GM21737 (cell line): ENCODE data around the gene ARID2.
A peak's percentile ranks its signal among the peaks of the same experiment; 100 is the strongest.

Experiments used
- ATAC-seq: cut with Tn5 transposase; IDR thresholded peaks from one replicate; pipeline ENCODE4 v1.9.1; 2021; ENCODE audit warnings: mild to moderate bottlenecking, moderate library complexity; ENCODE audit not compliant: unreplicated experiment

The ARID2 gene

DNA sequence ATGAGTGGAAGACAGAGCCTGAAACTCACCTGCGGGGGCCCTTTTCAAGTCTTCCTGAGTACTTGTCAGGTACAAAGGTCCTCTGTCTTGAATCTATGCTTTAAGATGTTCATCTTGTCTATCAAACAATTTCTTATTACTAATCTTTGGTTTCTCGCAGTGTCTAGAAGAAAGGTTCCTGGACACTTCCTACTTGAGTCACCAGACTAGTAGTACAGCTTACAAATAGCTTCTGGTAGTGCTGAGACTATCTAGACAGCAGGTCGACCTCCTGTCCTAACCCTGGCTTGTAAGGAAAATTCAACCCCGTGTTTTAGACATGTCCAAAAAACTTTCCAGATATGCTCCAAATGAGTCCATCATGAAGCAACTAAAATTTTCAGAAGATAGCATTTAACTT is 11.2 kb upstream of the ARID2 start:
- ATAC-seq, result no peak

GRCh38 chr12:45720069-45720468 is 9.4 kb upstream of the ARID2 start:
- no peak for ATAC-seq

DNA sequence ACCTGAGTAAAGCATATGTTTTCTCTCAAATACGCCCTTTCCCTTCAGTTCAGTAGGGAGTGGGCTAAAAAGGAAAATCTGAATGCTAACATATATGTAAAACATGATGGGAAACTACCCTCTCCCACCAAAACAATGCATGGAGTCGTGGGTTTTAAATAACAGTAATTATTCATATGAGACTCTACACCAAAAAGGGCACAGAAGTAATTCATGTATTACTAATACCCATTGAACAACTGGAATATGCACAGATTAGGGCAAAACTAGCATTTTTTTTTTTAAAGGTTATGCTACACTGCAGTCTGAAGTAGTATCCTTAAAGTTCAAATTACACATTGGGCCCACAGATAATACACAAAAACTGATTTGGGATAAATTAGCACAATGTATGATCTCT is 8.1 kb upstream of the ARID2 start:
- ATAC-seq, result no peak

DNA sequence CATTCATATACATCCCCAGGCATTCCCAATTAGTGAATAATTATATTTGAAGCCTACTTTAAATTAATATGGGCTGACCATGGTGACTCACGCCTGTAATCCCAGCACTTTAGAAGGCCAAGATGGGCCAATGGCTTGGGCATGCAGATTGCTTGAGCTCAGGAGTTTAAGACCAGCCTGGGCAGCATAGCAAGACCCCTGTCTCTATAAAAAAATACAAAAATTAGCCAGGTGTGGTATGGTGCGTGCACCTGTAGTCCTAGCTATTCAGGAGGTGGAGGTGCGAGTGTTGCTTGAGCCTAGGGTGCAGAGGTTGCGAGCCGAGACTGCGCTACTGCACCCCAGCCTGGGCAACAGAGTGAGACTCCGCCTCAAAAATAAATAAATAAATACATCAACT is 7.6 kb upstream of the ARID2 start:
- ATAC-seq, result no peak

- no peak for ATAC-seq
Observed at GRCh38 chr12:45725631-45726602, 3.6 kb upstream of the ARID2 start.

DNA sequence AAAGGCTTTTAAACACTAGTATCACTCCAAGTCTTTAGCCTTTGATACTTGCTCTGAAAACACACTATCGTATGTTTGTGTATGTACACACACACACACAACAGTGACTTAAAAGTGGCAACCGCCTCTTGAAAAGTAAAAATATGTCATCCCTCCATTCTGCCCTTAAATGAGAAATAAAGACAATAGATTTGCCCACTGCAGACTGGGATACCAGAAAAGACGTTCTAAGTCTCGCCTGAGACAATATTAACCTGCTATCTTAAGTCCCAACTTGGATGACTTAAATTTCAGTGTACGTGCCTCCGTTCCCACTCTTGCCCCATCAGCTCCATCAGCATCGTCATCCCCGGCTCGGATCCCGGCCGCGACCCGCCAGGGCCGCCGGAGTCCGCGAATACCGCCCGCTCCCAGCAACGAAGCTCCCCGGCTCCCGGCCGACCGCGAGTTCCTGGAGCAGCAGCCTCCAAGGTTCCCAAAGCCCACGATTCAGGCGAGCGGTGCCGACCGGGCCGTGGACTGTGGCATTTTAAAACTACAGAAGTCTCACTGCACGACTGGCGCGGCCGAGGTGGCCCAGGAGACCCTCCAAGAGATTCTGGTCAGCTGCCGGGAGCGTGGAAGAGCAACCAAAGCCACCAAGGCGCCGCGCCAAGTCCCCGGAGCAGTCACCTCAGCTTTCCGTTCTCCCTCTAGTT is 2.8 kb upstream of the ARID2 start:
- no peak for ATAC-seq

GRCh38 chr12:45727301-45727979 is 2.1 kb upstream of the ARID2 start:
- ATAC-seq, result peak; percentile 48

- ATAC-seq, result peak; percentile 0
Observed at GRCh38 chr12:45727980-45728629, 1.4 kb upstream of the ARID2 start.

DNA sequence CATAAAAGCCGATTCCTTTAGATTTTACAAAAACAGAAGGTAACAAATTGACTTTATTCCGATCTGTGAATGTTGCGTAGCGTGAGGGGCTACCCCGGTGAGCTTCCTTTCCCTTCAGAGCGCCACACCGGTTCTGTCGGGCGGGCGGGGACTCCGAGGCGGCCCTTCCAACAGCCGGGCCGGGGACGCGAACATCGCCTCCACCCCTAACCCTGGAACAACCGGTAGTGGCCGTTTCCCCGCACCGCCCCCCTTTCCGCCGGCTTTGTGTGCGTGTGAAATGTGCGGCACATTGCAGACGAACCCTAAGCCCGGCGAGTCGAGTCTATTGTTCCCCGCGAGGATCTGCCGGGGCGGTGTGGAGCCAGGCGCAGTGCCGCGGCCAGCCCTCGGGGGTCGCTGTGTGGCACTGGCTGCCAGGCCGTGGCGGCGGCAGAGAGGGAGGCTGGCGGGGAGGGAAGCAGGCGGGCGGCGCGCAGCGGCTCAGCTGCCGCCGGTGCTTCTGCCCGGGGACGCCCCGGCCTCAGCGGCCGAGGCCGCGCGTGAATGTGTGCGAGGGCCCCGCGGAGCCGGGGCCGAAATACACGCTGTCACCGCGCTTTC is 775 bp upstream of the ARID2 start:
- ATAC-seq, result peak; percentile 52

DNA sequence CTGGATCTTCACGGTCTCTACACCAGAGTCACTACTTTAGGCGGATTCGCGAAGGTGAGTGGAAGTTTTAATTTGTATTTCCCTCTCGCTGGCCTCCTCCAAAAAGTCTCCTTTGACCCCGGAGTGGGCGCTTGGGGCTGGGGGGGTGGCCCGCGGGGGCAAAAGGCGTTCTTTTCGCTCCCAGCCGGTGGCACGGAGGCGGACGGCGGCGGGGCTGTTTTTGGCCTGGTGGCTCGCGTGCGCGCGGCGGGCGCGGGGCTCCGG is 510 bp downstream of the ARID2 start:
- ATAC-seq, result no peak

DNA sequence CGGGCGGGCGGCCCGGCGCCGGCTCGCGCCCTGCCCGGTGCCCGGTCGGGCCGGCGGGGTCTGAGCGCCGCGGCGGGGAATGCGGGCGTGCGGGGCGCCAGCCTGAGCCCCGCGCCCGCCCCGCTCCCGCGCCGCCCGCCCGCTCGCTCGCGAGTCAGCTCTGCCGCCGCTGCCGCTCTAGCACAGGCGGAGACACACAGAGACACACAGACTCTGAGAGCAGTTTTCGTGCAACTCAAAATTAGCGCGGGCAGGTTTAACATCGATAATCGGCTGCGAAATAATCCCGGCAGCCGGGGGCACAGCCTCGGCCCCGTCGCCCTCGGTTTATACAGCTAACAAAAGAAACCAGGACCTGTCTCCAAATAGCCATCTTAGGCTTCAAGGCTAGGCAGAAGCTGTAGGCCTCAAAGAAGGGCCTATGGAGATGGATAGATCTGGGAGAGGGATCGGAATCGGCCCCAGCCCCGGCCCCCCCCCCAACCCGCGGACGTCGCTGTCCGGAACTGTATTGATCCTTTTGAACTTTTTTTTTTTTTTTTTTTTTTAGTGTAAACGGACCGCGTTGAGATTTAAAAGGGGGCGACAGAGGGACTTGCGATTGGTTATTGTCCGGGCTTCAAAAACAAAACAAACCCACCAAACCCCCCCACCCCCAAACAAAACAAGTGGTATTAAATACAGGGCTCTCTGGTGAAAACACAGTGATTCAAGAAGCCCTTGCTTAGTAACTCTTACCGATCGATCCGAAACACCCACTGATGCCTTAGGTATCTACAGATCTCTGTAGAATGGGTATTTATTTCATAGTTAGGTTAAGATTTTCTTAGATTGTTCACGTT is 1.1 kb downstream of the ARID2 start:
- ATAC-seq, result no peak

DNA sequence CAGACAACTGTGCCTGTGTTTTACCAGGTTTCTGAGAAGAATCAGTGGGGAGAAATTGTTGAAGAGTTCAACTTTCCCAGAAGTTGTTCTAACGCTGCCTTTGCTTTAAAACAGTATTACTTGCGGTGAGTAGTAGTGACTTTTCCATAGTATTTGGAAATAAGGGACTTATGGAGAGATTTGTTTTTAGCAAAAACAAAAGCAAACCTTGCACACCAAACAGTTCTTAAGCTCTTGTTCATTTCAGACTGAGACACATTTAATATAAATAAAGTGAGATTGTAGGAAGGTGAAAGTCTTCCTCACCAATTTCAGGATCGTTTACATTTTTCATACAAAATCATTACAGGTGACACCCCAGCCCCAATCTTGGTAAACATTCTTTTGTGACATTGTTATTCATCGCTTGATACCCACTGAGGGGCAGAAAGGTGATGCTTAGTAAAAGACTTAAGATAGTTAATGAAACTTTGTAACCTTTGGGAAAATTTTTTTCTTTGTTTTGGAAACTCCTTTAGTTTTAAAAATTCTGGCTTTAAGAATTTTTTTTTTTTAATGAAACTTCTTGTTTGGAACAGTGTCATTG is 1.8 kb downstream of the ARID2 start:
- ATAC-seq, result no peak

- no peak for ATAC-seq
Observed at GRCh38 chr12:45732250-45732649, 2.7 kb downstream of the ARID2 start.

GRCh38 chr12:45732936-45733335 is 3.4 kb downstream of the ARID2 start:
- ATAC-seq, result no peak

- no peak for ATAC-seq
Observed at GRCh38 chr12:45737638-45738037, 8.1 kb downstream of the ARID2 start.

GRCh38 chr12:45742590-45742989 is 13.1 kb downstream of the ARID2 start:
- ATAC-seq, result no peak

DNA sequence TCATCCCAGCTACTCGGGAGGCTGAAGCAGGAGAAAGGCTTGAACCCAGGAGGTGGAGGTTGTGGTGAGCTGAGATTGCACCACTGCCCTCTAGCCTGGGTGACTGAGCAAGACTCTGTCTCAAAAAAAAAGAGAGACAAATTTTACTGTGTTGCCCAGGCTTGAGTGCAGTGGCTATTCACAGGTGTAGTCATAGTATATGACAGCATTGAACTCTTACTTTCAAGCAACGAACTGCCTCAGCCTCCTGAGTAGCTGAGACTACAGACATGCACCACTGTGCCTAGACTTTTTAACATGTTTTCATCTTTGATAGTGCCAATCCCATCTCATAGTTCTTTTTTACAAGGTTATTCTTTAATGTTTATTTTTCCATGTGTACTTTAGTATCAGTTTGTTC is 13.7 kb downstream of the ARID2 start:
- ATAC-seq, result no peak

DNA sequence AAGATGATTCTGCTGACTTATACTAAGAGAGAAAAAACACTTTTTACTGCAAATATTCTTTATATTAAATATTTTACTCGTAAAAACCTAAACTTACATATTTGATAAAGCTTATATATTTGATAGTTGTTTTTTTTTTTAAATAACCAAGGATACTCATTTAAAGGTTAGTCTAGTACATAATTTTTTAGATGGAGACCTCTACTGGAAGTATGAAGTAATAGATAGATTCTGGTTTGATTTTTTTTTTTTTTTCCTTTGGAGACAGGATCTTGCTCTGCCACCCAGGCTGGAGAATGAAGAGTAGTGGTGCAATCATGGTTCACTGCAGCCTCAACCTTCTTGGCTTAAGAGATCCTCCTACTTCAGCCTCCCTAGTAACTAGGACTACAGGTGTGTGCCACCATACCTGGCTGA is 16.4 kb downstream of the ARID2 start:
- ATAC-seq, result no peak

- no peak for ATAC-seq
Observed at GRCh38 chr12:45756666-45757065, 27.2 kb downstream of the ARID2 start.

DNA sequence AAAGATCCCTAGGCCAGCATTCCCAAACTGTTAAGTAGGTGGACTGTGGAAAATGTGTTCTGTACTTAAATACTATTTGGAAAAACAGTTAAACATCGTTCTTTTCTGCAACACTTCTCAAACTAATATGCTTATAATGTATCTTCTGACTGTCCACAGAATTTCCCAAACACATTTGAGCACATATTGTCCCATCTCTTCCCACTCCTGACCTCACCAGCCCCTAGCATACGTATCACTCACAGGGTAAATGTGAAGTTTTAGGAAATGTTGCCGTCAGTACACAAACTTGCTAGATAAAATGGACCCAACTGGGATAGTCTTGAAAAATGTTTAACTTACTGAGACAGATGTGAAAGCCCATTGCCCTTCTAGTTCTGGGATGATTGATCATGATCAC is 27.7 kb downstream of the ARID2 start:
- no peak for ATAC-seq
